GM18502 (cell line): ENCODE results near the gene ACOT7.
A peak's percentile ranks its signal among the peaks of the same experiment; 100 is the strongest.
"Not testable (repeated sequence)": the region's sequence is repeated elsewhere in the genome, so short reads cannot be mapped to it uniquely, and the experiment has no call there.

Source experiments
- ATAC-seq: cut with Tn5 transposase; IDR thresholded peaks from one replicate; pipeline ENCODE4 v1.9.1; 2021; ENCODE audit warnings: mild to moderate bottlenecking; ENCODE audit not compliant: unreplicated experiment, poor library complexity

ACOT7 gene

GRCh38 chr1:6365047-6365446 lies 28.5 kb downstream of the ACOT7 start:
- no peak for ATAC-seq

GRCh38 chr1:6363085-6363884 lies 30.3 kb downstream of the ACOT7 start:
- ATAC-seq: not testable (repeated sequence)

GRCh38 chr1:6361124-6361775 lies 32.3 kb downstream of the ACOT7 start:
- no peak for ATAC-seq

- no peak for ATAC-seq
Measured at GRCh38 chr1:6360517-6361070, 33.0 kb downstream of the ACOT7 start.

DNA sequence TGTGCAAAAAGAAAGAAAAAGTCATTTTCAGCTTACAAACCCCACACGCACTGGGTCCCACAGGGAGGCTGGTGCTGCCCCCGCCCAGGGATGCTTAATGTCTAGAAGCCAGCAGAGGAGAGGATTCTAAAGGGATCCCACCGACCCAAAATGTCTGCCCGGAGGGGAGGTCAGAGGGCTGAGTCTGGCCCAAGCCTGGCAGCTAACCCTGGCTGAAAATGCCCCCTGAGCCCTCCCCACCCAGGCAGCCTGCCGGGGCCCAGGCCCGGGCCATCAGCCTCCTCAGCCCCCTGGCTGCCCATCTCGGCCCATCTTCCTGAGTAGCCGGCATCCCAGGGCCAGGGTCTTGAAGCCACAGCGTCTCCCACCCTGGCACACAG lies 33.5 kb downstream of the ACOT7 start:
- peak; percentile 26 for ATAC-seq

DNA sequence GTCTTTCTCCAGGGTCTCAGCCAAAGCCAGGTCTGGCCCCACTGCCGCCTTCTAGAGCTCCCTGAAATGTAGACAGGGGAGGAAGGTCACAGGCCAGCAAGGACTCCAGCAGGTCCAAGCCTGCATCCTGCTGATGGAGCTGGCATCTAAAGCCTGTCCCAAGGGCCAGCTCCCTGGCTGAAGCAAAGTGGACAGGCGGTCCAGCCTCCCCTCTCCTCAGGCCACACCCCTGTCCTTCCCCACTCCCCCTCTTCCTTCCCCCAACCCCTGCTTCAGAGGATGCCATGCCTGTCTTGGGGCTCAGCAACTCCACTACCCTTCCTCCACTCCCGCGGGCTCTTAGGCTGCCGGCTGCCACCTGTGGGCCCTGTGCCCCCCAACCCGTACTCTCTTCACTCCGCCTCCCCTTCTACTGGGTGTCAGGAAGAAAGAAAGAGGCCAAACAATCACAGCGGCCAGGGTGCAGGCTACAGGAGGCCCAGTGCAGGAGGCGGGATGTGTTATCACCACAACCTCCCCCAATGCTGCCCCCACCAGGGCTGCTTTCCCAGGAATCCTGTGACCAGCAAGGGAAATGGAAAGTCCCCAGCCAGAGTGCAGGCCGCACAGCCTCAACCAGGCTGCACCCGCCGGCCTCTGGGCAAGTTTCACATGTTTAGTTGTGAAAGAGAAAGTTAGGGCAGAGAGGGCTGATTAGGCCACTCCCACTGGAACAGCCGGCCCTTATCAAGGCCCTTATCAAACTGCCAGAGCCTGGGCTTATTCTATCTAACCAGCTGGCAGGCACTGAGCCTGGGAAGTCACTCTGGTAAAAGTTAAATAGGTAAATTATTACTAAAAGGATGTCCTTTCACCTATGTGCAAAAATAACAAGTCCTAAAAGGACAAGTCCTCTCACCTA lies 34.1 kb downstream of the ACOT7 start:
- ATAC-seq: peak; percentile 84

DNA sequence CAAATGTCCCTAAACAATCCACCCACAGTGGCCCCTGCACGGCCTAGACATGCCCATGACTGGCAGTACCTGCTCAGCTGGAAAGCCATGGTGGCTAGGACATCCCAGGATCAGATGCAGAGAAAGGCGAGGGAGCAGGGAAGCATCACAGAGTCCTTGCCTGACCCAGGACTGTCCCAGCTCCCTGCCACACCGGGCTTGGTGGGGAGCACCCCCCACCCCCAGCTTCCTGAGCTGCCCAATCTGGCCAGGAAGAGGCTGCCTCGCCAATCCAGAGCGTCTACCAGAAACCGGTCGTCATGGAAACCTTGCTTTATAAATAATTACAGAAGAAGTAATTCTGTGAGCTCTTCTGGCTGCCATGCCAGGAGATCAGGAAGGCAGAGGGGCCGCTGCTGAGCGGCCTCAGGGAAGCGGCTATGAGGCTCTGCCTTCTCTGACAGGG lies 34.8 kb downstream of the ACOT7 start:
- peak; percentile 34 for ATAC-seq

GRCh38 chr1:6358144-6358624 lies 35.4 kb downstream of the ACOT7 start:
- ATAC-seq: no peak

GRCh38 chr1:6357243-6357936 lies 36.2 kb downstream of the ACOT7 start:
- ATAC-seq: no peak

- ATAC-seq: no peak
Measured at GRCh38 chr1:6355621-6356020, 37.9 kb downstream of the ACOT7 start.

DNA sequence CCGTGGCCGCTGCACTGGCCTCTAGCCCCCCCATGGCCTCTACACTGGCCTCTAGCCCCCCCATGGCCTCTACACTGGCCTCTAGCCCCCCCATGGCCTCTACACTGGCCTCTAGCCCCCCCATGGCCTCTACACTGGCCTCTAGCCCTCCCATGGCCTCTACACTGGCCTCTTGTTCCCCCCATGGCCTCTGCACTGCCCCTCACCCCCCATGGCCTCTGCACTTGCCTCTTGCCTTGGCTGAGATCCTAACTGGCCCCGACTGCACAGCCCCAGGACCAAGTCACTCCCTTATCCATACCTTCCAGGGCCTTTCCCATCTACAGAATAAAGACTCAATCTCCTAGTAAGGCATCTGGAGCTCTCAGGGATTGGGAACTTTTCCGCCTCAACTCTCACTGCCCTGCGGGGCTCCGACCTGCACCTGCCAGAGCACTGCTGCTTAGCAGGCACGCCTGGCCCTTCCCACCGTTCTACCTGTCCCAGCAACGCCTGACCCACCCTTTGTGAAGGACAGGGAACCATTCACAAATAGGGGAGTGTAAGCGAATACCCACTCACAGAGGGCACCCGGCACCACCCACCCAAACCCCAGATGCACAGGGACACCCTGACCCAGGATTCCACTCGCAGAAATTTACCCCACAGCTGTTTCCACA lies 38.8 kb downstream of the ACOT7 start:
- ATAC-seq: no peak

- no peak for ATAC-seq
Measured at GRCh38 chr1:6353955-6354658, 39.5 kb downstream of the ACOT7 start.

- ATAC-seq: no peak
Measured at GRCh38 chr1:6353619-6353954, 40.0 kb downstream of the ACOT7 start.

DNA sequence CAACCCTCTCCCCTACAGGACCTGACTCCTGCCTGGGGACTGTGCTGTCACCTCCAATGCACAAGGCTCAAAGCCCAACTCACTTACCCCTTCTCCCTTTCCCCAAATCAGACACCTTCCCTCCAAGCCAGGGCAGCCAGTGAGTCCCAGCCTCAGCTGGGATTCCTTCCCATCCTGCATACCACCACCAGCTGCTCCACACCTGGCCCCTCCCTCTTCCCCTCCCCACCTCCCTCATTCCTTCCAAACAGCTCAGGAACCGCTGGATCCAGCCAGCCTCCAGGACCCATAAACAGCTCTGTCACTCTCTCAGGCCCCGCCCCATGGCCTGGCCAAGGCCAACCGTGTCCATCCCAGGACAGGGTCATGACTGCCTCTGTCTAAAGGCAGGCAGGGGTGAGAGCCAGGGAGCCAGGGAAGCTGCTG lies 41.4 kb downstream of the ACOT7 start:
- ATAC-seq: no peak

DNA sequence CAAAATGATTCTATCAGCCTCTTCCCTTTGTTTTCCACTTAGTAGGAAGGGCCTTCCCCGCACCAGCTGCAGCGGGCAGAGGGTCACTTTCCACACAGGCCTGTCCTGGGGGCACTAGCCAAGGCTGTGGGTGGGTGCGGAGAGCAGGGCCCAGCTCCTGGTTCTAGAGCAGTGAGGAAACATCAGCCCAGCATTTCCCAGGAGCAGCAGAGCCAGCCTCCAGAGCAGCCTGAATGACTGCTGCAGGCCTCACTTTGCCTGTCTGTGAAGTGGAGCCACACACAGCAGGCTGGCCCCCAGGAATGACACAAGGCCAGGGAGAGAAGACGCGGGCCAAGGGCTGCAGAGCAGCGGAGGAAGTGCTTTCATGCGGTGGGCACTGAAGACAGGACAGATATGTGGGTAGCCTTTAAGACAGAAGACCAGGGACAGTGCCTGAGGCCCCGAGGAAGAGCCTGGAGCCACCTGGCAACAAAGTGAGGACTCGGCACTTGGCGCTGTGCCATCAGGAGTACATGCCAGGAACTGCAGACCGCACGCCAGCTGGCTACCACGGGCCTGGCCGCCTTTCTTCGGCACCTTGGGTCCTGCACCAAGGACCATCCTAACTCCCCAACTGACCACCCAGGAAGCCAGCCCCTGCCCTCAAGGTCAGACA lies 42.0 kb downstream of the ACOT7 start:
- ATAC-seq: no peak

- no peak for ATAC-seq
Measured at GRCh38 chr1:6350416-6351088, 43.0 kb downstream of the ACOT7 start.

- no peak for ATAC-seq
Measured at GRCh38 chr1:6349254-6349943, 44.2 kb downstream of the ACOT7 start.
